Measurements from ENCODE around the gene BBS2. TPM values are rescaled to one million over a fixed set of nuclear protein-coding genes. Genes with fewer than 3 reads are reported as not detected.

BBS2 gene
- total and polyA plus RNA-seq, 9 of the 15 experiments (the other 6 are each of a cell fraction or from before 2014, with no cell fraction given): 4.2 to 22.7 (median 10.2) TPM

- no peaks in the 10 kb centered on the region for H3K9me1 ChIP-seq (ENCODE audit: control insufficient read depth, insufficient read depth, low read length)
- ChIA-PET POLR2A (interaction anchor here (0.6 kb wide), 1 partner anchor 13 kb away, joined by 4 read pairs; no protein-coding TSS in a partner anchor), CTCF (ENCODE audit: low intra/inter-chr PET ratio) (no interaction called here)
- peaks cover 0 to 30% of the 10 kb centered on the region in 2 experiments; a peak in 4 of 5 replicates for H3K4me1 ChIP-seq (replicated peaks in 1 of 2; ENCODE audit: control insufficient read depth in 2 of 2, insufficient read depth in 2 of 2, low read length in 2 of 2)
- BruUV-seq (replicated peaks): no TSS peak
- in situ Hi-C loops (cut with MboI) (no loop called here), intact Hi-C loops (cut with micrococcal nuclease) (no loop called here)
- DNase-seq (ENCODE audit: extremely low read depth in 1 of 4, low spot score in 3 of 4): no peak
- no peak overlapping the region for H3K9ac ChIP-seq (ENCODE audit: insufficient read depth in 1 of 2, low read depth in 2 of 2, low read length in 2 of 2)
- H4K20me1 ChIP-seq (replicated peaks; ENCODE audit: control insufficient read depth, insufficient read depth, low read length): no peaks in the 10 kb centered on the region
- no peaks in the 10 kb centered on the region for H3K27me3 ChIP-seq (ENCODE audit: control insufficient read depth in 2 of 2, insufficient read depth in 2 of 2, low read length in 2 of 2)
- H3K27ac ChIP-seq (ENCODE audit: extremely low read depth, low read depth, low read length): no peak overlapping the region
- no peak overlapping the region for H3K4me3 ChIP-seq
- H3K79me2 ChIP-seq (ENCODE audit: control insufficient read depth, insufficient read depth, low read length): no peaks in the 10 kb centered on the region
- no peak for FAIRE-seq
- H3K4me2 ChIP-seq (ENCODE audit: insufficient read depth, low read length): no peak overlapping the region
- no peak overlapping the region for H2AFZ ChIP-seq (ENCODE audit: low read depth, low read length)
- no peak for ATAC-seq
- H3K9me3 ChIP-seq (replicated peaks; ENCODE audit: control insufficient read depth, insufficient read depth, low read depth, low read length): peaks cover 2% of the 10 kb centered on the region; the same call in 1 of the 2 replicates
- H3K36me3 ChIP-seq (ENCODE audit: control insufficient read depth, insufficient read depth, low read length): peaks cover 12% of the 10 kb centered on the region
- TF ChIP-seq ZNF311 (CRISPR knock-in tag; IDR thresholded peaks at IDR 0.05): no peak
- no peak for TF ChIP-seq DLX4 (CRISPR knock-in tag; IDR thresholded peaks at IDR 0.05)
- TF ChIP-seq TCF15 (CRISPR knock-in tag; IDR thresholded peaks at IDR 0.05): no peak
- TF ChIP-seq ZNF318 (IDR thresholded peaks at IDR 0.05; ENCODE audit: borderline replicate concordance in 1 of 2, low read depth in 1 of 2): no peak
- no peak for TF ChIP-seq ZBTB5 (IDR thresholded peaks at IDR 0.05)
- peak; percentile 98 for TF ChIP-seq ZNF12 (CRISPR knock-in tag; IDR thresholded peaks at IDR 0.05)
- TF ChIP-seq ATF3 (IDR thresholded peaks at IDR 0.05): 0 out of 2 replicates have a peak, but pooled peaks have one; percentile 11
- no peak for TF ChIP-seq ATF3 (CRISPR knock-in tag; conservative IDR thresholded peaks at IDR 0.05)
- no peak for TF ChIP-seq ZNF57 (CRISPR knock-in tag; IDR thresholded peaks at IDR 0.05)
- no peak for TF ChIP-seq MCM2 (IDR thresholded peaks at IDR 0.05; ENCODE audit: low read depth)
Measured at GRCh38 chr16:56483394-56483793, 36.4 kb downstream of the BBS2 start.

Measured in K562 (cell line).